SK-N-SH treated with all-trans-retinoic acid at 6 μM for 48 hours (cell line): Measurements from ENCODE around the gene PTPRG.

Source experiments
- ATAC-seq: fragments of 200-7000 bp; cut with Tn5 transposase; 3 replicates; pipeline ENCODE4 v1.9.1; 2020; ENCODE audit warnings: mild to moderate bottlenecking, moderate library complexity
- ARNTL ChIP-seq: fragments of 450-650 bp; formaldehyde crosslinking; IDR thresholded peaks from 2 replicates; pipeline ENCODE4 v1.5.0; 2020; ENCODE audit warnings: low read depth, mild to moderate bottlenecking, moderate library complexity, borderline replicate concordance
- BACH2 ChIP-seq: fragments of 250-450 bp; sonication (Bioruptor Pico); IDR thresholded peaks from 2 replicates; pipeline ENCODE4 v1.9.0; 2021; ENCODE audit warnings: mild to moderate bottlenecking, borderline replicate concordance
- CREB5 ChIP-seq: fragments of 250-450 bp; sonication (Bioruptor Pico); IDR thresholded peaks from 2 replicates; pipeline ENCODE4 v1.5.1; 2020; ENCODE audit warnings: low read depth, mild to moderate bottlenecking, moderate library complexity
- CSDC2 ChIP-seq: fragments of 250-450 bp; sonication (Bioruptor Pico); IDR thresholded peaks from 2 replicates; pipeline ENCODE4 v1.5.0; 2020; ENCODE audit warnings: mild to moderate bottlenecking, moderate library complexity
- CSRNP3 ChIP-seq: fragments of 250-450 bp; sonication (Bioruptor Pico); IDR thresholded peaks from 2 replicates; pipeline ENCODE4 v1.5.1; 2021; ENCODE audit warnings: mild to moderate bottlenecking, moderate library complexity
- ESRRG ChIP-seq: fragments of 250-450 bp; sonication (Bioruptor Pico); IDR thresholded peaks from 2 replicates; pipeline ENCODE4 v1.6.1; 2021; ENCODE audit warnings: mild to moderate bottlenecking
- GLIS3 ChIP-seq: fragments of 250-450 bp; sonication (Bioruptor Pico); IDR thresholded peaks from 2 replicates; pipeline ENCODE4 v1.5.0; 2020; ENCODE audit warnings: mild to moderate bottlenecking, moderate library complexity
- ISL1 ChIP-seq: fragments of 250-450 bp; sonication (Bioruptor Pico); IDR thresholded peaks from 2 replicates; pipeline ENCODE4 v2.1.2; 2022; ENCODE audit warnings: mild to moderate bottlenecking, moderate library complexity
- OSR1 ChIP-seq: fragments of 250-450 bp; sonication (Bioruptor Pico); IDR thresholded peaks from 2 replicates; pipeline ENCODE4 v1.8.0; 2022; ENCODE audit warnings: moderate library complexity, mild to moderate bottlenecking, inconsistent platforms
- PATZ1 ChIP-seq: fragments of 250-450 bp; sonication (Bioruptor Pico); IDR thresholded peaks from 2 replicates; pipeline ENCODE4 v1.8.0; 2020; ENCODE audit warnings: mild to moderate bottlenecking, moderate library complexity, borderline replicate concordance
- POU6F1 ChIP-seq: fragments of 250-450 bp; sonication (Bioruptor Pico); IDR thresholded peaks from 2 replicates; pipeline ENCODE4 v1.8.0; 2021; ENCODE audit warnings: low read depth, mild to moderate bottlenecking, moderate library complexity, borderline replicate concordance
- PPARA ChIP-seq: fragments of 250-450 bp; sonication (Bioruptor Pico); IDR thresholded peaks from 2 replicates; pipeline ENCODE4 v1.5.0; 2020; ENCODE audit warnings: mild to moderate bottlenecking, borderline replicate concordance
- RARB ChIP-seq: fragments of 250-450 bp; sonication (Bioruptor Pico); IDR thresholded peaks from 2 replicates; pipeline ENCODE4 v1.8.0; 2021; ENCODE audit warnings: mild to moderate bottlenecking, moderate library complexity
- SNAI2 ChIP-seq: fragments of 250-450 bp; sonication (Bioruptor Pico); IDR thresholded peaks from 2 replicates; pipeline ENCODE4 v1.5.0; 2020; ENCODE audit warnings: mild to moderate bottlenecking, moderate library complexity
- TCF4 ChIP-seq: fragments of 250-450 bp; sonication (Bioruptor Pico); IDR thresholded peaks from 2 replicates; pipeline ENCODE4 v1.8.0; 2021; ENCODE audit warnings: mild to moderate bottlenecking, moderate library complexity, borderline replicate concordance
- TOX ChIP-seq: fragments of 250-450 bp; sonication (Bioruptor Pico); IDR thresholded peaks from 2 replicates; pipeline ENCODE4 v1.8.0; 2021; ENCODE audit warnings: mild to moderate bottlenecking, moderate library complexity, borderline replicate concordance
- TSHZ2 ChIP-seq: fragments of 250-450 bp; sonication (Bioruptor Pico); IDR thresholded peaks from 2 replicates; pipeline ENCODE4 v1.5.0; 2020; ENCODE audit warnings: mild to moderate bottlenecking, moderate library complexity
- ZC3H10 ChIP-seq: fragments of 250-450 bp; sonication (Bioruptor Pico); IDR thresholded peaks from 2 replicates; pipeline ENCODE4 v1.5.1; 2021; ENCODE audit warnings: mild to moderate bottlenecking, moderate library complexity
- ZFP3 ChIP-seq: fragments of 250-450 bp; sonication (Bioruptor Pico); IDR thresholded peaks from 2 replicates; pipeline ENCODE4 v1.5.0; 2020; ENCODE audit warnings: mild to moderate bottlenecking, moderate library complexity
- ZFP30 ChIP-seq: fragments of 450-650 bp; formaldehyde crosslinking; IDR thresholded peaks from 2 replicates; pipeline ENCODE4 v1.5.0; 2022; ENCODE audit warnings: mild to moderate bottlenecking, moderate library complexity
- ZNF565 ChIP-seq: fragments of 450-650 bp; formaldehyde crosslinking; conservative IDR thresholded peaks from 2 replicates; pipeline ENCODE4 v1.5.0; 2020; ENCODE audit warnings: low read depth, mild to moderate bottlenecking, moderate library complexity
- ZNF8 ChIP-seq: fragments of 450-650 bp; formaldehyde crosslinking; IDR thresholded peaks from 2 replicates; pipeline ENCODE4 v1.5.0; 2020; ENCODE audit warnings: mild to moderate bottlenecking, moderate library complexity

The PTPRG gene

GRCh38 chr3:62168356-62168755, 607.0 kb downstream of the PTPRG start:
- ATAC-seq = no peak
- TF ChIP-seq ESRRG (no peak), GLIS3 (CRISPR knock-in tag) (no peak), TSHZ2 (CRISPR knock-in tag) (no peak), ZNF8 (CRISPR knock-in tag) (no peak), POU6F1 (CRISPR knock-in tag) (no peak), TOX (CRISPR knock-in tag) (no peak), OSR1 (CRISPR knock-in tag) (no peak), SNAI2 (CRISPR knock-in tag) (no peak), TCF4 (no peak), ZFP30 (no peak), ISL1 (CRISPR knock-in tag) (no peak), ZFP3 (no peak), PATZ1 (CRISPR knock-in tag) (no peak), ZNF565 (no peak), ZC3H10 (CRISPR knock-in tag) (no peak), CREB5 (no peak), PPARA (CRISPR knock-in tag) (no peak)

- no peak for TF ChIP-seq OSR1 (CRISPR knock-in tag)
- TF ChIP-seq TCF4 = no peak
- no peak for TF ChIP-seq TSHZ2 (CRISPR knock-in tag)
- TF ChIP-seq BACH2 = no peak
- TF ChIP-seq CSDC2 = no peak
- no peak for TF ChIP-seq ZC3H10 (CRISPR knock-in tag)
- ATAC-seq = peak; percentile 62
Observed at GRCh38 chr3:62169906-62170660, 608.7 kb downstream of the PTPRG start.

- no peak for ATAC-seq
- TF ChIP-seq ZFP30 = no peak
- no peak for TF ChIP-seq ZNF565
- TF ChIP-seq CSDC2 = no peak
- TF ChIP-seq ISL1 (CRISPR knock-in tag) = no peak
- no peak for TF ChIP-seq PPARA (CRISPR knock-in tag)
- no peak for TF ChIP-seq TOX (CRISPR knock-in tag)
- TF ChIP-seq CSRNP3 (CRISPR knock-in tag) = no peak
- no peak for TF ChIP-seq ZC3H10 (CRISPR knock-in tag)
- TF ChIP-seq GLIS3 (CRISPR knock-in tag) = no peak
- no peak for TF ChIP-seq ZFP3
- no peak for TF ChIP-seq SNAI2 (CRISPR knock-in tag)
- no peak for TF ChIP-seq POU6F1 (CRISPR knock-in tag)
- no peak for TF ChIP-seq RARB
- TF ChIP-seq TCF4 = no peak
- no peak for TF ChIP-seq ARNTL (CRISPR knock-in tag)
Observed at GRCh38 chr3:62171789-62172188, 610.4 kb downstream of the PTPRG start.
